Fibroblast of mammary gland (primary cell): ENCODE measurements around the gene ARIH2.
A peak's percentile ranks its signal among the peaks of the same experiment; 100 is the strongest.

ENCODE experiments used
- DNase-seq: peaks from one replicate; pipeline ENCODE4 v3.0.0-alpha.2; 2010; ENCODE audit warnings: low read depth
- H3K4me3 ChIP-seq: 2 replicates; pipeline ENCODE4 v1.5.1; 2011; ENCODE audit warnings: low read depth, mild to moderate bottlenecking, low read length, moderate library complexity; ENCODE audit not compliant: control insufficient read depth
- TF ChIP-seq, protein P1 (sequence below): conservative IDR thresholded peaks from 2 replicates; pipeline ENCODE4 v1.5.1; 2011; ENCODE audit warnings: low read depth, low read length, inconsistent platforms; ENCODE audit not compliant: control insufficient read depth, insufficient read depth

ARIH2 gene

DNA sequence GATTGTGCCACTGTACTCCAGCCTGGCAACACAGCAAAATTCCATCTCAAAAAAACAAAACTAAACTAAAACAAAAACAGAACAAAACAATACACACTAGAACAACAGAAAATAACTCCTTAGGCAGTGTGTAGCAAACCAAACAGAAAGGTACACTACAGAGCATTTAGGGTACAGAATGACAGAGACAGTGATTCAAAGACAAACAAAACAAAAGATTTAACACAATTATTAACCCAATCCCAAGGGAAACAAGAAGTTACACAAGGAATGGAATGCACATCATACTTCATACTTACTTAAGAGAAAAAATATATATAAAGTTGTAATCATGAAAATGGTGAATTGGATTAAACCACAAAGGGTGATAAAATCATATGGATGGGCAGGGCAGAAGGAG lies 32.9 kb upstream of the ARIH2 start:
- peak; percentile 23 for DNase-seq
- TF ChIP-seq, protein P1, sequence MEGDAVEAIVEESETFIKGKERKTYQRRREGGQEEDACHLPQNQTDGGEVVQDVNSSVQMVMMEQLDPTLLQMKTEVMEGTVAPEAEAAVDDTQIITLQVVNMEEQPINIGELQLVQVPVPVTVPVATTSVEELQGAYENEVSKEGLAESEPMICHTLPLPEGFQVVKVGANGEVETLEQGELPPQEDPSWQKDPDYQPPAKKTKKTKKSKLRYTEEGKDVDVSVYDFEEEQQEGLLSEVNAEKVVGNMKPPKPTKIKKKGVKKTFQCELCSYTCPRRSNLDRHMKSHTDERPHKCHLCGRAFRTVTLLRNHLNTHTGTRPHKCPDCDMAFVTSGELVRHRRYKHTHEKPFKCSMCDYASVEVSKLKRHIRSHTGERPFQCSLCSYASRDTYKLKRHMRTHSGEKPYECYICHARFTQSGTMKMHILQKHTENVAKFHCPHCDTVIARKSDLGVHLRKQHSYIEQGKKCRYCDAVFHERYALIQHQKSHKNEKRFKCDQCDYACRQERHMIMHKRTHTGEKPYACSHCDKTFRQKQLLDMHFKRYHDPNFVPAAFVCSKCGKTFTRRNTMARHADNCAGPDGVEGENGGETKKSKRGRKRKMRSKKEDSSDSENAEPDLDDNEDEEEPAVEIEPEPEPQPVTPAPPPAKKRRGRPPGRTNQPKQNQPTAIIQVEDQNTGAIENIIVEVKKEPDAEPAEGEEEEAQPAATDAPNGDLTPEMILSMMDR = no peak
- no peak overlapping the region for H3K4me3 ChIP-seq

DNA sequence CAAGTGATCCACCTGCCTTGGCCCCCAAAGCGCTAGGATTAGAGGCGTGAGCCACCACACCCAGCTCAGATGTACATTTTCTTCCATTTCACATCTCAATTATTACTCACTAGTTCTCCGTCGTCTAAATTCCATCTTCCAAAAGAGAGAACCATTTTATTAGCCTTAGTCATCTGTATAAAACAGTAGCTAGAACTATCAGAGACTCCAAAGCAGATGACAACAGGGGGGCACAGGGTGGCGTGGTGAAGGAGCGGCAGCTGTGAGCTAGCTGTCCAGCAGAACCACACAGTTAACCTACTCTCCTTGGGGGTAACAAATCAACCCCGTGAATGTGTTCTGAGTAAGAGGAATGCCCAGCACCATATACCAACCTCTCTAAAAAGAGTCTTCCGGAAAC lies 27.0 kb upstream of the ARIH2 start:
- TF ChIP-seq, protein P1 = no peak
- no peak for DNase-seq
- H3K4me3 ChIP-seq = no peak overlapping the region

DNA sequence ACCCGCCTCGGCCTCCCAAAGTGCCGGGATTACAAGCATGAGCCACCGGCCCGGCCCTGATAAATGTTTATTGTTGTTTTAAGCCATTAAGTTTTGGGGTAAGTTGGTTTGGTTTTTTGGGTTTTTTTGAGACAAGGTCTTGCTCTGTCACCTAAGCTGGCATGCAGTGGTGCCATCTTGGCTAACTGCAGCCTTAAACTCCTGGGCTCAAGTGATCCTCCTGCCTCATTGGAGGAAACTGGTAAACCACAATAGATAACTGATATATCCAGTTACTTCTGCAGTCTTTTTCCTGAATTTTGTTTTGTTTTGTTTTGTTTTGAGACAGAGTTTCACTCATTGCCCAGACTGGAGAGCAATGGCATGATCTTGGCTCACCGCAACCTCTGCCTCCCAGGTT lies 24.1 kb upstream of the ARIH2 start:
- no peak for DNase-seq
- H3K4me3 ChIP-seq = no peak overlapping the region
- TF ChIP-seq, protein P1 = no peak

DNA sequence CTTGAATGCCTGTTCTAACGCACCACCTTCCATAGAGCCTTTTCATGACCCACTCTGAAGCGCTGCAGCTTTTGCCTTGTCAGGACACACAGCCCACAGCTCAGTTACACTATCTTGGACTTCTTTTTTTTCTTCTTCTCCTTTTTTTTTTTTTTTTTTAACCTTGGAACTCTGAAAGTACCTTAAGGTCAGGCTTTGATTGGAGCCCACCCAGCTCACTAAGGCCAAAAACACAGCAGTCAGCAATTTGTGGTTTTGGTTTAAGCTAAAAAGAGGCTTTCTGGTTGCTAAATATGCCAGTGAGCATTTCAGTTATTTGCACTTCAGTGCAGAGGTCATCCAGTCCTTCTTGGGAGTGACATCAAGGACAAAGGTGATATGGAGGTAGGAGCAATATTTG lies 21.7 kb upstream of the ARIH2 start:
- no peak overlapping the region for H3K4me3 ChIP-seq
- TF ChIP-seq, protein P1 = no peak
- no peak for DNase-seq

DNA sequence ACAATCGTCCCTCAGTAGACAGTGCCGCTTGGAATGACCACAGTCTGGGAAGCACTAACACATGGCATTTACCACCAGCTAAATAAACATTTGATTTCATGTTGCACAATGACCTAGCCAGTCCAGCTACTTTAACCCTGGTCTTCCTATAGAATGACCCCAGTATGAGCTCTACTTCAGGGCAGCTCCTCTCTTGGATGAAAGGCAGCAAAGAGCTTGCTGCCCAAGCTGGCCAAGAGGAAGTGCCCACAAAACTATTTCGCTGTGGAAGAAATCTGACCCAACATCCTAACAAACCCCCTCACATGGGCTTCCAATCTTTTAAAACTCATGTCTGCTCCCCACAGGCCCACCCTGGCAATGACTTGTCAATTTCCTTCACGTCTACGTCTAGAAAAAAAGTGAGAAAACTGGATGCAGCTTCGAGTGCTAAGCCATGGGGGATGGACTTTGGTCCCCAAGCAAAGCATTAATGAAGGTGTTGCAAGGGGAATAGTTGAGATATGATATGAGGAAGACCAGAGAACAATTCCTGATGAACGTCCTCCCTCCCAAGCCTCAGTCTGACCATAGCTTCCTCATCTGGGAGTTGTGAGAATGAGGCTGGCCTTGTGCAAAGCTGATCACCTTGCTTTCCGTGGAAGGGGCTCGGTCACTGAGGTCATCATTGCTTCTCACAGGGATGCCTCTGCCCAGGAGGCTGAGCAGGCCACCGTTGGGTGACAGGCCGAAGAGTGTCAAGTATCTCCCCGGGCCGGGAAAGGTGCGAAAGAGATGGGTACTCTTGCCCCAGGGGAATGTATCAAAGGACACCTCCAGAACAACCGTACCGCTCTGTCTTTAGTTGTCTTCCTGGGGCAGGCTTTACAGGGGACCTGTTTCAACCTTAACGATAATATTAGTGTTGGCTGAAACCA lies 20.9 kb upstream of the ARIH2 start:
- H3K4me3 ChIP-seq = peak overlapping the region; percentile 82
- TF ChIP-seq, protein P1 = no peak
- DNase-seq = no peak

DNA sequence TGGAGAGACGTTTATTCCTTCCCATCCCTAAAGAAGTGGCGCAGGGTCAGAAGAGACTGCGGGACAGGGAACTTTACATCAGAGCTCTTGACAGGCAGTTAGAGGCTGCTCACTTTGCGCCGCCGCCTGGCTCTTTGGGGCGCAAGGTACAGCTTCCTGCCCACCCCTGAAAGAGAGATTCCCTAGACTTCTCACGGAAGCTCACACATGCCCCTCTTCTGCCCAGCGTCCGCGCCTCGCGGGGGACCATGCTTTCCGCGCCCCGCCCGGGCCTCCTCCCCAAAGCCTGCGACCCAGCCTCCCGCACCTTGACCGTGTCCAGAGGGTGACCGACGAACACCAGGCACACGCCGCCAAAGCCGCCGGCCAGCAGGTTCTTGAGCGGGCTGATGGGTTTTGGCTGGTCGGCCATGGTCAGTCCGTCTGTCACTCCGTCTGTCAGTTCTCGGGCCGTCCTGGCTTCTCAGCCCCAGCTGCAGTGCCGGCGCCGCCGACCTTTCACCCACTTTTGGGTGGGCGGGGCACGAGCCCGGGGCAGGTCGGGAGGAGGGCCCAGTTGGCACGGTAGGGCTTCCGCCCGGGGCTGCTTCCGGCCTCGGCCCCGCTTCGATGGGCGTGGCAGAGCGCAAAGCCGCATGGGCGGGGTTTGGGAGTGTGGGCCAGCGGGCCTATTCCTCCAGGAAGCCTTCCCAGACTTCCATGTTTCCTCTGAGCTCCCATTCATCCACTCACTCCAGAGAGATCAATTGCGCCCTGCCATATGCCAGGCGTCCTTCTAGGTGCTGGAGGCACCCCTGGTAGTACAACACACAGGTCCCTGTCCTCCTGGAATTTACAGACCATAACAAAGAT lies 20.0 kb upstream of the ARIH2 start, which contains the start of gene SLC25A20:
Gene SLC25A20 (minus strand): TSS at position 500 of the 852 bp plus-strand sequence. CDS start 88 bp downstream, at position 412.
- TF ChIP-seq, protein P1 = no peak
- peak within 1 kb of the TSS; percentile 82 for H3K4me3 ChIP-seq
- peak; percentile 80 for DNase-seq
